Activated T-helper 9 cell treated with anti-CD3 and anti-CD28 coated beads, Interleukin-2, amount 50 U/mL, for 16 hours (primary cell): ENCODE measurements around the gene ALPI.
"Not testable (repeated sequence)": the region's sequence is repeated elsewhere in the genome, so short reads cannot be mapped to it uniquely, and the experiment has no call there.

Experiments used
- DNase-seq: peaks from one replicate; pipeline ENCODE4 v3.0.0-alpha.2; 2020; ENCODE audit warnings: low read depth

ALPI gene

GRCh38 chr2:232455426-232456255 is at the start of gene ALPI:
Gene ALPI, plus strand, starts transcription at chr2:232456153. Its CDS starts 47 bp downstream, at chr2:232456200.
- no peak for DNase-seq

GRCh38 chr2:232406556-232407310 is 49.2 kb upstream of the ALPI start, which contains the start of gene ALPG:
Gene ALPG, plus strand, starts transcription at chr2:232406844. Its CDS starts 51 bp downstream, at chr2:232406895.
- DNase-seq, result no peak

GRCh38 chr2:232407428-232408150 is 48.4 kb upstream of the ALPI start:
- DNase-seq, result not testable (repeated sequence)

GRCh38 chr2:232408269-232408668 is 47.7 kb upstream of the ALPI start:
- DNase-seq, result not testable (repeated sequence)

- not testable (repeated sequence) for DNase-seq
Measured at GRCh38 chr2:232409617-232410016, 46.3 kb upstream of the ALPI start.

GRCh38 chr2:232410238-232410900 is 45.6 kb upstream of the ALPI start:
- DNase-seq, result no peak

GRCh38 chr2:232411901-232412629 is 43.9 kb upstream of the ALPI start:
- DNase-seq, result no peak

- no peak for DNase-seq
Measured at GRCh38 chr2:232412986-232413385, 43.0 kb upstream of the ALPI start.

- no peak for DNase-seq
Measured at GRCh38 chr2:232415138-232415690, 40.7 kb upstream of the ALPI start.

- no peak for DNase-seq
Measured at GRCh38 chr2:232415736-232416520, 40.0 kb upstream of the ALPI start.

- no peak for DNase-seq
Measured at GRCh38 chr2:232416521-232417470, 39.2 kb upstream of the ALPI start.

GRCh38 chr2:232417489-232417888 is 38.5 kb upstream of the ALPI start:
- no peak for DNase-seq

- no peak for DNase-seq
Measured at GRCh38 chr2:232418056-232418455, 37.9 kb upstream of the ALPI start.

- no peak for DNase-seq
Measured at GRCh38 chr2:232418466-232419244, 37.3 kb upstream of the ALPI start.

- no peak for DNase-seq
Measured at GRCh38 chr2:232419245-232420072, 36.5 kb upstream of the ALPI start.

GRCh38 chr2:232420073-232420454 is 35.9 kb upstream of the ALPI start:
- no peak for DNase-seq
